KOPT-K1 (cell line): Measurements from ENCODE around the gene SLC2A14.
"Not testable (repeated sequence)": the region's sequence is repeated elsewhere in the genome, so short reads cannot be mapped to it uniquely, and the experiment has no call there.

Experiments
- H3K27ac ChIP-seq: fragments of 200-600 bp; sonication (generic); 2 replicates; pipeline ENCODE4 v1.5.1; 2016; ENCODE audit warnings: antibody characterized with exemption, mild to moderate bottlenecking, low read depth, low read length; ENCODE audit not compliant: poor library complexity, severe bottlenecking
- H3K36me3 ChIP-seq: fragments of 200-600 bp; sonication (generic); 2 replicates; pipeline ENCODE4 v1.5.1; 2017; ENCODE audit warnings: antibody characterized with exemption, mild to moderate bottlenecking, low read length, moderate library complexity; ENCODE audit not compliant: insufficient read depth
- H3K9me3 ChIP-seq: fragments of 200-600 bp; sonication (generic); 2 replicates; pipeline ENCODE4 v1.5.1; 2017; ENCODE audit warnings: antibody characterized with exemption, low read length, mild to moderate bottlenecking; ENCODE audit not compliant: insufficient read depth, poor library complexity, severe bottlenecking

Gene SLC2A14

DNA sequence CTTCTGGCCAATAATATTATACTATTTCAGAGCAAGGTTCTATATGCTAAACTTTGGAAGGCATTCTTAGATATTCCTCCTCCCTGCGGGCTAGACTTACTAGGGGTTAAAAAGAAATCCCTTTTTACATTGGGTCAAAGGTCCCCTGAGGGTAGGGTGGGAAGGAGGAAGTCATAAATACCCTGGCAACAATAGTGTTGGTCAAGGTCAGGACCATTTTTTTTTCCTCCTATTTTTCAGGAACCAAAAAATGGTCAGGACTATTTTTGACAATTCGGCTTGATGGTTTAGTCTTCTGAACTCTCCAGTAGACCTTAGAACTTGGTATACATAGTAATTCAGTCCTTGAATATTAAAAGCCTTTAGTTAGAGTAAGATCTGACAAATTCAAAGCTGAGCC is 88.0 kb downstream of the SLC2A14 start:
- Histone ChIP-seq H3K36me3 (no peaks in the 10 kb centered on the region), H3K27ac (no peak overlapping the region), H3K9me3 (no peaks in the 10 kb centered on the region)

DNA sequence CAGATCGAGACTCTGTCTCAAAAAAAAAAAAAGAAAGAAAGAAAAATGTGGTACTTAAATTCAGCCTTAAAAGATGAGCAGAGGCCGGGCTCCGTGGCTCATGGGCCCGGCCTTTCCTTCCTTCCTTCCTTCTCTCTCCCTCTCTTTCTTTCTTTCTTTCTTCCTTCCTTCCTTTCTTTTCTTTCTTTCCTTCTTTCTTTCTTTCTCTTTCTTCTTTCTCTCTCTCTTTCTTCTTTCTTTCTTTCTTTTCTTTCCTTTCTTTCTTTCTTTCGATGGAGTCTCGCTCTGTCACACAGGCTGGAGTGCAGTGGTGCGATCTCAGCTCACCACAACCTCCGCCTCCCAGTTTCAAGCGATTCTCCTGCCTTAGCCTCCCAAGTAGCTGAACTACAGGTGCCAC is 89.3 kb downstream of the SLC2A14 start:
- not testable (repeated sequence) for H3K36me3 ChIP-seq, H3K27ac ChIP-seq, H3K9me3 ChIP-seq

DNA sequence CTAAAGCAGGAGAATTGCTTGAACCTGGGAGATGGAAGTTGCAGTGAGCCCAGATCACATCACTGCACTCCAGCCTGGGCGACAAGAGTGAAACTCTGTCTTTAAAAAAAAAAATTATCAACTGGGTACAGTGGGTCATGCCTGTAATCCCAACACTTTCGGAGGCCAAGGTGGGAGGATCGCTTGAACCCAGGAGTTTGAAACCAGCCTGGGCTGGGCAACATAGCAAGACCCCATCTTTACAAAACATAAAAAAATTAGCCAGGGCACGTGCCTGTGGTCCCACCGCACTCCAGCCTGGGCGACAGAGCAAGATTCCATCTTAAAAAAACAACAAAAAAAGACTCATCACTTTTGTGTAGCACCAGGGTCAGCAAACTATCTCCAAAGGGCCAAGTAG is 90.7 kb downstream of the SLC2A14 start:
- Histone ChIP-seq H3K9me3 (no peaks in the 10 kb centered on the region), H3K36me3 (no peaks in the 10 kb centered on the region), H3K27ac (no peak overlapping the region)

DNA sequence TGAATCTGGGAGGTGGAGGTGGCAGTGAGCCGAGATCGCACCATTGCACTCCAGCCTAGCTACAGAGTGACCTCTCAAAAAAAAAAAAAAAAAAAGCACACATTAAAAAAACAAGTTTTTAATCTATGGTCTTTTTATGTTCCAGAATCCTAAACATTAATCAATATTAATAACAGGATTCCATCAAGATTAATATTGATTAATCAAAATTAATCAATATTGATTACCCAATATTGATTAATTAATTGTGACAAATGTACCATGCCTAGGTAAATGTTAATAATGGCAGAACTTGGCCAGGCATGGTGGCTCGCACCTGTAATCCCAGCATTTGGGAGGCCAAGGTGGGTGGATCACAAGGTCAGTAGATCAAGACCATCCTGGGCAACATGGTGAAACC is 91.4 kb downstream of the SLC2A14 start:
- H3K36me3 ChIP-seq, result no peaks in the 10 kb centered on the region
- H3K27ac ChIP-seq, result no peak overlapping the region
- H3K9me3 ChIP-seq, result no peaks in the 10 kb centered on the region

DNA sequence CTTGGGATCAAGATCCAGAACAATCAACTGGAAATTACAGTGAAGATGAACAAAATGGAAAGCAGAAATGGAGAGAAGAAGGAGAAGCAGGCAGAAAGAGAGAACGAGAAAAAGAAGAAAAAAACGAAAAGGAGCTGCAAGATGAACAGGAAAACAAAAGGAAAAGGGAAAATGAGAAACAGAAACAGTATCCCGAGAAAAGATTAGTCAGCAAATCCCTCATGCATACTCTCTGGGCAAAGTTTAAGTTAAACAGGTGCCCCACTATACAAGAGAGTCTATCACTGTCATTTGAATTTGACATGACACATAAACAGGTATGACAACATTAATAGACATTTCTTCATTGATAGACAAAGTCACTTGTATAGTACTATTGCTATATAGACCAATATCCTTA is 102.7 kb downstream of the SLC2A14 start:
- no peaks in the 10 kb centered on the region for H3K36me3 ChIP-seq
- no peaks in the 10 kb centered on the region for H3K9me3 ChIP-seq

More for the DNA sequence above, 102.7 kb downstream of the SLC2A14 start:
- no peak overlapping the region for H3K27ac ChIP-seq
